Peyer's patch (tissue), 4 donors: ENCODE measurements around the gene BPIFB6. TPM values are rescaled to one million over a fixed set of nuclear protein-coding genes. Genes with fewer than 3 reads are reported as not detected.

Experiments
- DNase-seq, 3 donors: peaks; one replicate each; pipeline ENCODE4 v3.0.0-alpha.2; 2017 to 2019
- H3K27ac ChIP-seq, 4 donors: fragments of 200-600 bp; sonication (generic); one replicate each; pipeline ENCODE4 v1.5.1; 2016 to 2019
- H3K27me3 ChIP-seq, 2 donors: fragments of 200-600 bp; sonication (generic); one replicate each; pipeline ENCODE4 v1.5.1; 2019
- H3K36me3 ChIP-seq, 3 donors: fragments of 200-600 bp; sonication (generic); one replicate each; pipeline ENCODE4 v1.5.1; 2016 to 2019
- H3K4me1 ChIP-seq, 4 donors: fragments of 200-600 bp; sonication (generic); one replicate each; pipeline ENCODE4 v1.5.1; 2016 to 2019
- H3K4me3 ChIP-seq, 4 donors: fragments of 200-600 bp; sonication (generic); 1 replicate in 3 of 4; 2 replicates in 1 of 4; pipeline ENCODE4 v1.5.1; 2016 to 2019; ENCODE audit warnings: mild to moderate bottlenecking in 1 of 4
- H3K9me3 ChIP-seq, 4 donors: fragments of 200-600 bp; sonication (generic); one replicate each; pipeline ENCODE4 v1.5.1; 2016 to 2019; ENCODE audit warnings: mild to moderate bottlenecking in 1 of 4
- POLR2A ChIP-seq, 2 donors: fragments of 450-650 bp; IDR thresholded peaks; one replicate each; pipeline ENCODE4 v1.5.1; 2017; ENCODE audit warnings: antibody characterized with exemption in 2 of 2, mild to moderate bottlenecking in 2 of 2, moderate library complexity in 2 of 2
- total RNA-seq, 4 donors: library from RNA; depleted of rRNA; stranded (reverse); fragments of >200 nt; gene quantifications; one replicate each; pipeline ENCODE4 v1.1.0, GENCODE V29; 2016
- TF ChIP-seq, protein P1 (sequence below), 6 experiments: fragments of 450-650 bp in 4 of 6; fragments of 200-600 bp in 2 of 6; sonication (generic) in 1 of 6; IDR thresholded peaks; one replicate each; pipeline ENCODE4 v1.5.1; 2017 to 2019; ENCODE audit warnings: antibody characterized with exemption in 6 of 6, mild to moderate bottlenecking in 3 of 6, moderate library complexity in 1 of 6

Gene BPIFB6
- total RNA-seq, 4 donors from 2014 or later = not detected

DNA sequence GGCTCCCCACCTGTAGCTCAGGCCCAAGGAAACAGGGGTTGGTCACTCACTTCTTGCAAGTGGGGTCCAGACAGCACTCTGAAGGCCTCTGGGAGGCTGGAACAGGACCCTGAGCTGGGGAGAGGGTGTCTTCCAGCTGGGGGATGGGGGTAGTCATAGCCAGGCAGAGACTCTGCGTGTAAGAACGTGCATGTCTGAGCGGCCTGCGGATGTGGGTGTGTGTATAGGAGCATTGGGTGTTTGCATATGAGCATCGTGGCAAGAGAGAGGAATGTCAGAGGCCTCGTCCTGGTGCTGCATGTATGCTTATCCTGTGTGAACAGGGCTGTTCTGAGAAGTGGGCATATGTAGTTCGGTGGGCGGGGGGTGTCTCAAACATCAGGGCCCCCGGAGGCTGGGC, 34.3 kb downstream of the BPIFB6 start:
- Histone ChIP-seq H3K27me3 (no peaks in the 10 kb centered on the region), H3K36me3 (no peaks in the 10 kb centered on the region), H3K4me3 (no peak overlapping the region), H3K4me1 (no peaks in the 10 kb centered on the region), H3K9me3 (no peaks in the 10 kb centered on the region), H3K27ac (no peak overlapping the region)
- TF ChIP-seq, protein P1, sequence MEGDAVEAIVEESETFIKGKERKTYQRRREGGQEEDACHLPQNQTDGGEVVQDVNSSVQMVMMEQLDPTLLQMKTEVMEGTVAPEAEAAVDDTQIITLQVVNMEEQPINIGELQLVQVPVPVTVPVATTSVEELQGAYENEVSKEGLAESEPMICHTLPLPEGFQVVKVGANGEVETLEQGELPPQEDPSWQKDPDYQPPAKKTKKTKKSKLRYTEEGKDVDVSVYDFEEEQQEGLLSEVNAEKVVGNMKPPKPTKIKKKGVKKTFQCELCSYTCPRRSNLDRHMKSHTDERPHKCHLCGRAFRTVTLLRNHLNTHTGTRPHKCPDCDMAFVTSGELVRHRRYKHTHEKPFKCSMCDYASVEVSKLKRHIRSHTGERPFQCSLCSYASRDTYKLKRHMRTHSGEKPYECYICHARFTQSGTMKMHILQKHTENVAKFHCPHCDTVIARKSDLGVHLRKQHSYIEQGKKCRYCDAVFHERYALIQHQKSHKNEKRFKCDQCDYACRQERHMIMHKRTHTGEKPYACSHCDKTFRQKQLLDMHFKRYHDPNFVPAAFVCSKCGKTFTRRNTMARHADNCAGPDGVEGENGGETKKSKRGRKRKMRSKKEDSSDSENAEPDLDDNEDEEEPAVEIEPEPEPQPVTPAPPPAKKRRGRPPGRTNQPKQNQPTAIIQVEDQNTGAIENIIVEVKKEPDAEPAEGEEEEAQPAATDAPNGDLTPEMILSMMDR (IDR thresholded peaks at IDR 0.05) = no peak
- TF ChIP-seq POLR2A (IDR thresholded peaks at IDR 0.05) = no peak
- DNase-seq = no peak

DNA sequence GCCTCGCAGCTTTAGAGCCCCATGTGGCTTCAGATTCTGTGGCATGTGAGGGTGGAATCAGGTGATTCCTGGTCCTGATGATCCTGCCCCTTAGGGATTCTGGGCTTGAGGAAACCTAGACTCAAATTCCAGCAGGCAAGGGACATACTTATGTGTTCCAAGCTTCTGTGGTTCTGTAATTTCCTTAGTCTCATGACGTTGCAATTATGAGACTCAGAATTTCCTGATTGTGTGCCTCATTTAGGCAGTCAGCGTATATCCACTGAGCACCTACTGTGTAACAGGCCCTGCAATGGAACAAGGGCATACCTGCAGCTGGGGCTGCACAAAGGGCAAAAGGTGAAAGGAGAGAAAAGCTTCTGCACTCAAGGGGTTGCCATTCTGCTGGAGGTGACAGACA, 36.4 kb downstream of the BPIFB6 start:
- TF ChIP-seq, protein P1 (IDR thresholded peaks at IDR 0.05) = no peak
- TF ChIP-seq POLR2A (IDR thresholded peaks at IDR 0.05) = no peak
- Histone ChIP-seq H3K27ac (no peak overlapping the region), H3K4me1 (no peaks in the 10 kb centered on the region), H3K27me3 (no peaks in the 10 kb centered on the region), H3K4me3 (no peak overlapping the region), H3K9me3 (no peaks in the 10 kb centered on the region), H3K36me3 (no peaks in the 10 kb centered on the region)
- no peak for DNase-seq

DNA sequence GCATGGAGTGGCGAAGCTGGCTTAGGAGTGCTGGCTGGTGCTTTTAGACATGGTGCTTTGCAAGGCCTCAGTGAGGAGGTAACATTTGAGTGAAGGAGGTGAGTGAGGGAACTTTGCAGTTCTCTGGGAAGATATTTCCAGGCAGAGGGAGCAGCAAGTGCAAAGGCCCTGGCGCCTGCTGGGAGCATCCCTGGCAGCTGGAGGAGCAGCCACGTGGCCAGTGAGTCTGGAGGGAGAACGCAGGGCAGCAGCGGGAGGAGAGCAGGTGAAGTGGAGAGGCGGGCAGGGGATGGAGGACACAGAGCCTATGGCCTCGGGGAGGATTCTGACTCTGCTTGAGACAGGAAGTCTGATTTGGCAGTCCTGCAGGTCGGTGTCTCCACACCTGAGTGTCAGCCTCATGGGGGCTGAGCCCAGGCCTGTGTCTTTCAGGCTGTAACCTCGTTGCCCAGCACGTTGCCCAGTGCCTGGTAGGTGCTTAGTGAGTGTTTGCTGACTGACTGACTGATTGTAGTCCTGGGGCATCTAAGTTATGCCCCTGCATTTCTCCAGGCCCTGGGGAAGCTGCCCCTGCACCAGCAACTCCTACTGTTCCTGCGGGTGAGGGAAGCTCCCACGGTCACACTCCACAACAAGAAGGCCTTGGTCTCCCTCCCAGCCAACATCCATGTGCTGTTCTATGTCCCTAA, 36.9 kb downstream of the BPIFB6 start:
- Histone ChIP-seq H3K36me3 (no peaks in the 10 kb centered on the region), H3K27me3 (no peaks in the 10 kb centered on the region), H3K27ac (no peak overlapping the region), H3K9me3 (no peaks in the 10 kb centered on the region), H3K4me1 (no peaks in the 10 kb centered on the region), H3K4me3 (no peak overlapping the region)
- no peak for DNase-seq
- TF ChIP-seq, protein P1 (IDR thresholded peaks at IDR 0.05) = no peak
- TF ChIP-seq POLR2A (IDR thresholded peaks at IDR 0.05) = no peak

DNA sequence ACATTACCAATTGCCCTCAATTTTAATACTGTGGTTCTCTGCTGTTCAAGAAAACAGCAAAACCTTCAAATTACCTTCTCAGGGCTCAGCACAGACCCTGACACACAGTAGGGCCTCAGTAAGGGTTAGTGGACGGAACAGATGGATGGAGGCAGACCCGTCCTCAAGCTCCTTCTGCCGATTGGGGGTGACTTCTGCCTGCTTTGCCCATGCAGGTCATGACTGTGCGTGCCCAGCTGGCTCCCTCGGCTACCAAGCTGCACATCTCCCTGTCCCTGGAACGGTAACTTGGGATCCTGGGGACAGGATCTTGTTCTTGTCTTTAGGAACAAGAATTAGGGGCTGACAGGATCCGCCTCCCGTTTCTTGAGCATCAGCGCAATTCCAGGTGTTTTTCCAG, 38.2 kb downstream of the BPIFB6 start:
- Histone ChIP-seq H3K27me3 (no peaks in the 10 kb centered on the region), H3K9me3 (no peaks in the 10 kb centered on the region), H3K4me3 (no peak overlapping the region), H3K36me3 (no peaks in the 10 kb centered on the region), H3K4me1 (no peaks in the 10 kb centered on the region), H3K27ac (no peak overlapping the region)
- TF ChIP-seq POLR2A (IDR thresholded peaks at IDR 0.05) = no peak
- TF ChIP-seq, protein P1 (IDR thresholded peaks at IDR 0.05) = no peak
- no peak for DNase-seq

DNA sequence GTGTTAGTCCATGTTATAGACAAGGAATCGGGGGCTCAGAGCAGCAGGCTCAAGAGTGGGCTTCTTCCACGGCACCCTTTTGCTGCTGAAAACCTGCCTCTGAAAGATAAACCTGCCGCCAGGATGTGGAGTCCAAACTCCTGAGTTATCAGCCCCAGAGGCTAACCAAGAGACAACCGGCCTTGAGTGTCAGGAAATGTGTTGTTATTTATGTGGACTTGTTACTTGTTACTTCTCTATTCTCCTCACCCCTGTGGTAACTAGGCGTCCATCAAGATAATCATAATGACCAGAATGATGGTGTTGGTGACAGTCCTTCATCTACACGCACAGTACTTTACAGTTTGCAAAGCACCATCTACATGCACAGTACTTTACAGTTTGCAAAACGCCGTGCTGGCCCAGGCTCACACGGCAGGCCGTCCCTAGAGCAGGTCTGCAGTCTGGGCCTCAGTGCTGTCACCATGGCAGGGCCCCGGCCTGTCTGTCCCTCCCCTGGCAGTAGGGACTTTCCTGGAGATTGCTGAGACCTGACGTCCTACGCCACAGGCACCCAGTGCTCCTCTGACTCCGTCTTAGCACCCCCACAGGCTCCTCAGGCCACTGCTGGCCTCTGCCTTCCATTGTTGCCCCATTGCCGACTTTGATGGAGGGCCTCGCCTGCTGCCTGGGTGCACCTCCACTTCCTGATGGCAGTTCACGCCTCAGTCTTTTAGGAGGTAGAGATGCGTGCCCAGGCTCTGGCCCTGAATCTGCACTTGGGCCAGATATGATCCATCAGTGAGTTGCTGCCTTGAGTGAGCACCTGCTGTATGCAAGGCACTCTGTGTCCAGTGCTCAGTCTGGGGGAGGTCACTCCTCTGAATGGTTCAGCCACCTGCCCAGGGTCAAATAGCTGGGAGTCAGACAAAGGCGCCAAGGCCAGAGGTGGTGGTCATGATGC, 38.9 kb downstream of the BPIFB6 start:
- Histone ChIP-seq H3K27ac (no peak overlapping the region), H3K9me3 (no peaks in the 10 kb centered on the region), H3K36me3 (no peaks in the 10 kb centered on the region), H3K27me3 (no peaks in the 10 kb centered on the region), H3K4me3 (no peak overlapping the region), H3K4me1 (no peaks in the 10 kb centered on the region)
- DNase-seq = no peak
- TF ChIP-seq, protein P1 (IDR thresholded peaks at IDR 0.05) = no peak
- no peak for TF ChIP-seq POLR2A (IDR thresholded peaks at IDR 0.05)
